Erythroblast (primary cell): ENCODE measurements around the gene TSC22D2.

Experiments
- GATA1 ChIP-seq: IDR thresholded peaks from 2 replicates; pipeline ENCODE4 v1.6.1; 2011; ENCODE audit warnings: low read depth, mild to moderate bottlenecking, control low read depth, low read length, moderate library complexity
- POLR2A ChIP-seq: IDR thresholded peaks from 2 replicates; pipeline ENCODE4 v1.6.1; 2011; ENCODE audit warnings: mild to moderate bottlenecking, low read length

DNA sequence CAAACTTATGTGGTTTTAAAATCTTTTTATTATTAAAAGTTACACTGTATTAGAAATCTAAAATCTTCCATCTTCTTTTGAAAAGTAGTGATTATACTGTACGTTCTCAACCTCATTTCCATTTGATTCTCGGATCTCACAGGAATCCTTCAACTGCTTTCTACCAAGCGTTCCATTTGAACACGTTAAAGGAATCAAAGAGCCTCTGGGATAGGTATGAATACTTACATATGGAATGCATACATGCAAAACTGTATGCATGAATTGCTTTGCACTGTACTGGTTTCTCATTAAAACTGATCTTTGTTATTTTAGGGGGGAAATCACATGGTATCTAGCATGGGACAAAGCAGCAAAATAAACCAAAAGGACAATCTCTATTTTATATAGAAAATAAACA is 14.8 kb downstream of the TSC22D2 start:
- no peak for TF ChIP-seq POLR2A
- no peak for TF ChIP-seq GATA1
